Endothelial cell of umbilical vein (primary cell): Measurements from ENCODE around the gene ALPL. TPM values are rescaled to one million over a fixed set of nuclear protein-coding genes. Genes with fewer than 3 reads are reported as not detected.

Experiments
- BruUV-seq: library from RNA; stranded (reverse); fragments of 400-500 nt; replicated peaks from 2 replicates; lab custom pipeline; 2021; lab: Mats Ljungman, UMichigan
- CTCF ChIA-PET: fragments of 300-600, 350-600 bp; sonication (Branson Sonifier 250); formaldehyde crosslinking; loops from one replicate; lab custom pipeline; 2021; ENCODE audit warnings: antibody characterized with exemption, inconsistent platforms; lab: Charles Lee
- POLR2A ChIA-PET: fragments of 300-600, 350-600 bp; sonication (Branson Sonifier 250); formaldehyde crosslinking; loops from one replicate; lab custom pipeline; 2021; ENCODE audit warnings: antibody characterized with exemption, inconsistent platforms; lab: Charles Lee
- DNase-seq: peaks from one replicate; pipeline ENCODE4 v3.0.0-alpha.2; 2011; ENCODE audit warnings: low read depth, low spot score
- FAIRE-seq: peaks from 2 replicates; lab custom pipeline; 2011; peaks lifted over from hg19 to GRCh38; lab: Jason Lieb, UNC
- H2AFZ ChIP-seq: 2 replicates; pipeline ENCODE4 v1.6.0; 2012; ENCODE audit warnings: low read depth, low read length, control low read depth, inconsistent platforms
- H3K27ac ChIP-seq: 2 replicates; pipeline ENCODE4 v1.5.1; 2011; ENCODE audit warnings: low read depth, mild to moderate bottlenecking, control low read depth, low read length, moderate library complexity; ENCODE audit not compliant: insufficient read depth
- H3K27me3 ChIP-seq, 2 experiments: 2 replicates each; pipeline versions ENCODE4 v1.6.0 to v1.6.1; 2011; ENCODE audit warnings: low read length in 2 of 2, mixed read lengths in 1 of 2; ENCODE audit not compliant: control insufficient read depth in 2 of 2, insufficient read depth in 2 of 2
- H3K36me3 ChIP-seq, 2 experiments: 2 replicates in 1 of 2; 3 replicates in 1 of 2; pipeline ENCODE4 v1.5.1; 2011; ENCODE audit warnings: low read length in 2 of 2, mild to moderate bottlenecking in 1 of 2, moderate library complexity in 1 of 2; ENCODE audit not compliant: control insufficient read depth in 2 of 2, insufficient read depth in 2 of 2; ENCODE audit errors: extremely low read depth in 1 of 2
- H3K4me1 ChIP-seq: 3 replicates; pipeline ENCODE4 v1.5.1; 2011; ENCODE audit warnings: mild to moderate bottlenecking, low read length; ENCODE audit not compliant: control insufficient read depth, insufficient read depth; ENCODE audit errors: extremely low read depth
- H3K4me2 ChIP-seq: 2 replicates; pipeline ENCODE4 v1.6.1; 2011; ENCODE audit warnings: low read length, control low read depth, mixed read lengths; ENCODE audit not compliant: insufficient read depth
- H3K4me3 ChIP-seq, 3 experiments: fragments of 200-600 bp in 1 of 3; sonication (generic), shearing (Covaris generic) in 1 of 3; replicated peaks in 1 of 3; 2 replicates each; pipeline ENCODE4 v1.5.1; 2011 to 2016; ENCODE audit warnings: control low read depth in 3 of 3, low read length in 3 of 3, mild to moderate bottlenecking in 2 of 3, inconsistent platforms in 1 of 3, low read depth in 1 of 3, moderate library complexity in 1 of 3; ENCODE audit not compliant: insufficient read depth in 1 of 3
- H3K79me2 ChIP-seq: 2 replicates; pipeline ENCODE4 v1.6.0; 2012; ENCODE audit warnings: low read length, inconsistent platforms; ENCODE audit not compliant: control insufficient read depth, insufficient read depth
- H3K9ac ChIP-seq: replicated peaks from 2 replicates; pipeline ENCODE3; 2011; ENCODE audit warnings: low read length, control low read depth; ENCODE audit not compliant: insufficient read depth; ENCODE audit errors: extremely low read depth
- H3K9me1 ChIP-seq: replicated peaks from 3 replicates; pipeline ENCODE4 v1.6.0; 2011; ENCODE audit warnings: mild to moderate bottlenecking, low read length; ENCODE audit not compliant: control insufficient read depth, insufficient read depth; ENCODE audit errors: extremely low read depth
- H3K9me3 ChIP-seq: replicated peaks from 2 replicates; pipeline ENCODE4 v1.5.1; 2012; ENCODE audit warnings: low read length, inconsistent platforms; ENCODE audit not compliant: control insufficient read depth, insufficient read depth
- H4K20me1 ChIP-seq: replicated peaks from 2 replicates; pipeline ENCODE3; 2011; ENCODE audit warnings: mild to moderate bottlenecking, low read length; ENCODE audit not compliant: control insufficient read depth, insufficient read depth; ENCODE audit errors: extremely low read depth
- EZH2 ChIP-seq: IDR thresholded peaks from 2 replicates; pipeline ENCODE4 v1.6.1; 2012; ENCODE audit warnings: borderline replicate concordance, low read depth, mild to moderate bottlenecking, moderate library complexity, low read length, inconsistent platforms; ENCODE audit not compliant: severe bottlenecking
- FOS ChIP-seq: IDR thresholded peaks from 2 replicates; pipeline ENCODE4 v1.6.1; 2011; ENCODE audit warnings: mild to moderate bottlenecking, low read length, moderate library complexity, borderline replicate concordance; ENCODE audit not compliant: insufficient read depth
- GATA2 ChIP-seq: IDR thresholded peaks from 2 replicates; pipeline ENCODE4 v1.7.0; 2011; ENCODE audit warnings: low read depth, mild to moderate bottlenecking, moderate library complexity, mixed read lengths, low read length; ENCODE audit not compliant: insufficient read length, insufficient read depth
- JUN ChIP-seq: IDR thresholded peaks from 2 replicates; pipeline ENCODE4 v1.6.1; 2011; ENCODE audit warnings: borderline replicate concordance, low read depth; ENCODE audit not compliant: insufficient read length, insufficient read depth
- MYC ChIP-seq: IDR thresholded peaks from one replicate; pipeline ENCODE4 v1.6.1; 2011; ENCODE audit warnings: mild to moderate bottlenecking, low read depth, low read length
- POLR2A ChIP-seq: IDR thresholded peaks from 2 replicates; pipeline ENCODE4 v1.6.1; 2012; ENCODE audit warnings: low read depth, mild to moderate bottlenecking, control low read depth, low read length
- POLR2AphosphoS5 ChIP-seq: IDR thresholded peaks from 2 replicates; pipeline ENCODE4 v1.6.1; 2012; ENCODE audit warnings: low read depth, mild to moderate bottlenecking, control low read depth, low read length, moderate library complexity; ENCODE audit not compliant: insufficient read depth
- dilution Hi-C: fragments of 300-500 bp; cut with MboI; formaldehyde crosslinking; loops from one replicate; pipeline ENCODE4 v1.15.0; 2019; ENCODE audit warnings: low sequenced_read_pairs; ENCODE audit not compliant: extremely low pct_ligation_motif_present
- intact Hi-C: fragments of 100-400 bp; cut with micrococcal nuclease; formaldehyde crosslinking; loops from one replicate; pipeline ENCODE4 v1.10.0; 2022
- polyA plus RNA-seq, 4 experiments: library from polyadenylated mRNA; depleted of rRNA in 3 of 4; stranded (reverse) in 3 of 4; unstranded in 1 of 4; fragments of >200 nt; gene quantifications; 2 replicates each; pipeline versions ENCODE4 v1.2.1 to v1.2.3, GENCODE V29; 2011 to 2012; ENCODE audit warnings: missing spikeins in 1 of 4
- total RNA-seq: library from RNA; stranded (reverse); gene quantifications from 2 replicates; pipeline ENCODE4 v1.2.3, GENCODE V29; 2021
- TF ChIP-seq, protein P1 (sequence below), 2 donors: IDR thresholded peaks; 1 replicate in 1 of 2; 2 replicates in 1 of 2; pipeline ENCODE4 v1.5.1; 2011; ENCODE audit warnings: low read length in 2 of 2, mild to moderate bottlenecking in 2 of 2, moderate library complexity in 2 of 2, control low read depth in 1 of 2, inconsistent platforms in 1 of 2, low read depth in 1 of 2; ENCODE audit not compliant: insufficient read depth in 1 of 2; ENCODE audit errors: extremely low read depth in 1 of 2
- TF ChIP-seq, protein P2 (sequence below): IDR thresholded peaks from 2 replicates; pipeline ENCODE4 v1.6.1; 2011; ENCODE audit not compliant: insufficient read depth, insufficient read length

Gene ALPL
- total and polyA plus RNA-seq, 2 donors (not counting 3 experiments of a cell fraction or from before 2014, with no cell fraction given): 0.38 to 0.92 TPM

DNA sequence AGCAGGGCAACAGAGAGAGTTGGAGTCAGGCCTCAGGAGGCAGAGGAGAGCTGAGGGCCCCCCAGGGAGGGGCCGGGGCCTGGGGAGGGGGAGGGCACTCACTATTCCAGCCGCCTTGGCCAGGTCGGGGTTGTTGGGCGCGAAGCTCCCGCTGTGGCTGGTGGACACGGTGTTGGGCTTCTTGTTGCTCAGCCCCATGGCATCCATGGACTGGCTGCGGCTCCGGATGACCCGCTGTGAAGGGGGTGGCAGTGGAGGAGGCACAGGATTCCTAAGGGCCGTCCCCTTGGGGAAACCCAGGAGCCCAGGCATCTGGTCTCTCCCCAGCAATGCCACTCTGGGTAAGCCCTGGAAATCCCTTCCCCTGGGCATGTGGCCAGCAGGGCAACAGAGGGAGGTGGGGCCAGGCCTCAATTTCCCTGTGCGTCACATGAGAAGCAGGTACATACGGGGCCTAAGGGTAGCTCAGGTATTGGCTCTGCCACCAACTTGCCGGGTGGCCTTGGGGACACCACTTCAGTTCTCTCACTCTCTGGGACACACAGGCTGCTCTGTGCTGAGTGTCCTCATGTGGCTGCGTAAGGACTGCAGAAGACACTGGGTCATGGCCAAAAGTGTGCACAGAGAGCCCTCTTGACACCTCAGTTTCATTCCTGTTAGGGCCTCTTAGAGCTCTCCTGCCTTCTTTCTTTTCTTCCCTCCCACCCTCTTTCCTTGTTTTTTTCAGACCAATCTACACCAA is 96.9 kb downstream of the ALPL start:
- peaks cover 0 to 4% of the 10 kb centered on the region in 2 experiments for H3K27me3 ChIP-seq
- H3K9me1 ChIP-seq: no peaks in the 10 kb centered on the region
- POLR2A ChIA-PET: no interaction called here
- H3K79me2 ChIP-seq: no peaks in the 10 kb centered on the region
- intact Hi-C loops (no loop called here), dilution Hi-C loops (no loop called here)
- H2AFZ ChIP-seq: no peak overlapping the region
- no peak overlapping the region for H3K4me2 ChIP-seq
- H3K27ac ChIP-seq: no peak overlapping the region
- H3K9ac ChIP-seq: no peak overlapping the region
- no peak for TF ChIP-seq POLR2A
- no peak for TF ChIP-seq JUN
- no peak for TF ChIP-seq EZH2
- no peak for TF ChIP-seq FOS
- TF ChIP-seq, protein P1, sequence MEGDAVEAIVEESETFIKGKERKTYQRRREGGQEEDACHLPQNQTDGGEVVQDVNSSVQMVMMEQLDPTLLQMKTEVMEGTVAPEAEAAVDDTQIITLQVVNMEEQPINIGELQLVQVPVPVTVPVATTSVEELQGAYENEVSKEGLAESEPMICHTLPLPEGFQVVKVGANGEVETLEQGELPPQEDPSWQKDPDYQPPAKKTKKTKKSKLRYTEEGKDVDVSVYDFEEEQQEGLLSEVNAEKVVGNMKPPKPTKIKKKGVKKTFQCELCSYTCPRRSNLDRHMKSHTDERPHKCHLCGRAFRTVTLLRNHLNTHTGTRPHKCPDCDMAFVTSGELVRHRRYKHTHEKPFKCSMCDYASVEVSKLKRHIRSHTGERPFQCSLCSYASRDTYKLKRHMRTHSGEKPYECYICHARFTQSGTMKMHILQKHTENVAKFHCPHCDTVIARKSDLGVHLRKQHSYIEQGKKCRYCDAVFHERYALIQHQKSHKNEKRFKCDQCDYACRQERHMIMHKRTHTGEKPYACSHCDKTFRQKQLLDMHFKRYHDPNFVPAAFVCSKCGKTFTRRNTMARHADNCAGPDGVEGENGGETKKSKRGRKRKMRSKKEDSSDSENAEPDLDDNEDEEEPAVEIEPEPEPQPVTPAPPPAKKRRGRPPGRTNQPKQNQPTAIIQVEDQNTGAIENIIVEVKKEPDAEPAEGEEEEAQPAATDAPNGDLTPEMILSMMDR (IDR thresholded peaks at IDR 0.05; ENCODE audit: extremely low read depth in 1 of 2, insufficient read depth in 1 of 2, low read depth in 1 of 2, low read length in 2 of 2): no peak
- TF ChIP-seq GATA2: no peak
- TF ChIP-seq POLR2AphosphoS5: no peak
- no peak for TF ChIP-seq MYC
- TF ChIP-seq, protein P2, sequence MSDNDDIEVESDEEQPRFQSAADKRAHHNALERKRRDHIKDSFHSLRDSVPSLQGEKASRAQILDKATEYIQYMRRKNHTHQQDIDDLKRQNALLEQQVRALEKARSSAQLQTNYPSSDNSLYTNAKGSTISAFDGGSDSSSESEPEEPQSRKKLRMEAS: no peak
- BruUV-seq: no TSS peak
- H4K20me1 ChIP-seq: no peaks in the 10 kb centered on the region
- no peaks in the 10 kb centered on the region for H3K9me3 ChIP-seq
- H3K4me3 ChIP-seq: no peak overlapping the region
- DNase-seq (no peak), FAIRE-seq (no peak)
- no peaks in the 10 kb centered on the region for H3K4me1 ChIP-seq
- no peaks in the 10 kb centered on the region for H3K36me3 ChIP-seq
- CTCF ChIA-PET: interaction anchor here (1.0 to 1.3 kb wide), 2 partner anchors 9 to 10 kb away, joined by 3 to 4 read pairs; no protein-coding TSS in a partner anchor
